Left hindlimb (tissue), 1 donor: ENCODE data around the gene HDAC9.
"Not testable (repeated sequence)": the region's sequence is repeated elsewhere in the genome, so short reads cannot be mapped to it uniquely, and the experiment has no call there.

Experiments
- DNase-seq: peaks from one replicate; pipeline ENCODE4 v3.0.0-alpha.2; 2018

The HDAC9 gene

GRCh38 chr7:18990700-18991099 lies 495.2 kb downstream of the HDAC9 start:
- DNase-seq: not testable (repeated sequence)

GRCh38 chr7:18993933-18994668 lies 498.6 kb downstream of the HDAC9 start:
- no peak for DNase-seq

GRCh38 chr7:18995270-18995671 lies 499.7 kb downstream of the HDAC9 start:
- DNase-seq: no peak

GRCh38 chr7:18995811-18996426 lies 500.4 kb downstream of the HDAC9 start:
- DNase-seq: no peak

GRCh38 chr7:18996583-18996982 lies 501.0 kb downstream of the HDAC9 start:
- DNase-seq: no peak

- DNase-seq: no peak
Observed at GRCh38 chr7:18997477-18998150, 502.1 kb downstream of the HDAC9 start.

GRCh38 chr7:19000410-19000809 lies 504.9 kb downstream of the HDAC9 start:
- no peak for DNase-seq

- DNase-seq: no peak
Observed at GRCh38 chr7:19001854-19002253, 506.3 kb downstream of the HDAC9 start.

GRCh38 chr7:19009241-19009935 lies 513.8 kb downstream of the HDAC9 start:
- no peak for DNase-seq

- DNase-seq: no peak
Observed at GRCh38 chr7:19009936-19010280, 514.4 kb downstream of the HDAC9 start.

- DNase-seq: no peak
Observed at GRCh38 chr7:19011212-19011611, 515.7 kb downstream of the HDAC9 start.

- no peak for DNase-seq
Observed at GRCh38 chr7:19015098-19015497, 519.5 kb downstream of the HDAC9 start.

- no peak for DNase-seq
Observed at GRCh38 chr7:19016140-19016539, 520.6 kb downstream of the HDAC9 start.

GRCh38 chr7:19017374-19017773 lies 521.8 kb downstream of the HDAC9 start:
- DNase-seq: no peak

GRCh38 chr7:19020062-19020461 lies 524.5 kb downstream of the HDAC9 start:
- DNase-seq: no peak

- no peak for DNase-seq
Observed at GRCh38 chr7:19020711-19021110, 525.2 kb downstream of the HDAC9 start.

GRCh38 chr7:19023477-19023876 lies 527.9 kb downstream of the HDAC9 start:
- no peak for DNase-seq

- DNase-seq: no peak
Observed at GRCh38 chr7:19024261-19024660, 528.7 kb downstream of the HDAC9 start.

- no peak for DNase-seq
Observed at GRCh38 chr7:19026888-19027287, 531.3 kb downstream of the HDAC9 start.

- DNase-seq: no peak
Observed at GRCh38 chr7:19030281-19030680, 534.7 kb downstream of the HDAC9 start.

- not testable (repeated sequence) for DNase-seq
Observed at GRCh38 chr7:19032942-19033341, 537.4 kb downstream of the HDAC9 start.

- no peak for DNase-seq
Observed at GRCh38 chr7:19051767-19052375, 556.3 kb downstream of the HDAC9 start.
